PFSK-1 (cell line): ENCODE results near the gene IQGAP3.

Source experiments
- FOXP2 ChIP-seq: optimal IDR thresholded peaks from 2 replicates; pipeline ENCODE3; 2011; ENCODE audit warnings: borderline replicate concordance, control low read depth, inconsistent platforms; ENCODE audit not compliant: insufficient read depth; ENCODE audit errors: extremely low read length, extremely low read depth
- POLR2AphosphoS5 ChIP-seq: IDR thresholded peaks from 2 replicates; pipeline ENCODE4 v1.6.1; 2012; ENCODE audit warnings: low read depth, mild to moderate bottlenecking, control low read depth, low read length, moderate library complexity
- REST ChIP-seq, 2 experiments: IDR thresholded peaks; 2 replicates each; pipeline versions ENCODE4 v1.6.1 to v1.8.0; 2011 to 2012; ENCODE audit warnings: low read depth in 2 of 2, low read length in 2 of 2, control low read depth in 1 of 2, inconsistent platforms in 1 of 2, mild to moderate bottlenecking in 1 of 2, moderate library complexity in 1 of 2; ENCODE audit not compliant: insufficient read depth in 1 of 2
- SIN3A ChIP-seq: IDR thresholded peaks from 2 replicates; pipeline ENCODE4 v1.6.1; 2012; ENCODE audit warnings: mild to moderate bottlenecking, low read length, moderate library complexity, borderline replicate concordance; ENCODE audit not compliant: insufficient read depth
- TAF1 ChIP-seq: IDR thresholded peaks from 2 replicates; pipeline ENCODE4 v1.6.1; 2012; ENCODE audit warnings: low read length, control low read depth, borderline replicate concordance; ENCODE audit not compliant: insufficient read depth

IQGAP3 gene

GRCh38 chr1:156486421-156487344, 85.7 kb downstream of the IQGAP3 start:
- TF ChIP-seq FOXP2 (no peak), TAF1 (no peak), SIN3A (no peak), REST (IDR thresholded peaks at IDR 0.05; ENCODE audit: insufficient read depth in 1 of 2, low read depth in 2 of 2, low read length in 2 of 2) (no peak), POLR2AphosphoS5 (no peak)

GRCh38 chr1:156485984-156486383, 86.4 kb downstream of the IQGAP3 start:
- TF ChIP-seq REST (IDR thresholded peaks at IDR 0.05; ENCODE audit: insufficient read depth in 1 of 2, low read depth in 2 of 2, low read length in 2 of 2) (no peak), TAF1 (no peak), POLR2AphosphoS5 (no peak), FOXP2 (no peak), SIN3A (no peak)

GRCh38 chr1:156484480-156485058, 87.8 kb downstream of the IQGAP3 start:
- no peak for TF ChIP-seq REST (IDR thresholded peaks at IDR 0.05; ENCODE audit: insufficient read depth in 1 of 2, low read depth in 2 of 2, low read length in 2 of 2)
- no peak for TF ChIP-seq SIN3A
- TF ChIP-seq TAF1 = no peak
- TF ChIP-seq POLR2AphosphoS5 = no peak
- no peak for TF ChIP-seq FOXP2

GRCh38 chr1:156483397-156483796, 89.0 kb downstream of the IQGAP3 start:
- no peak for TF ChIP-seq REST (IDR thresholded peaks at IDR 0.05; ENCODE audit: insufficient read depth in 1 of 2, low read depth in 2 of 2, low read length in 2 of 2)
- TF ChIP-seq POLR2AphosphoS5 = no peak
- no peak for TF ChIP-seq SIN3A

- no peak for TF ChIP-seq SIN3A
- TF ChIP-seq REST (IDR thresholded peaks at IDR 0.05; ENCODE audit: insufficient read depth in 1 of 2, low read depth in 2 of 2, low read length in 2 of 2) = no peak
- TF ChIP-seq FOXP2 = no peak
- no peak for TF ChIP-seq TAF1
- TF ChIP-seq POLR2AphosphoS5 = no peak
Measured at GRCh38 chr1:156482276-156482675, 90.1 kb downstream of the IQGAP3 start.
